ENCODE measurements around the gene TPM1.

The TPM1 gene

GRCh38 chr15:63109920-63110319 lies 67.4 kb downstream of the TPM1 start:
- ATAC-seq (replicated peaks; ENCODE audit: extremely low read depth, poor library complexity, severe bottlenecking) (no peak), DNase-seq (ENCODE audit: low spot score in 2 of 2) (no peak)
- Mint-ChIP-seq H3K9me3 (no peaks in the 10 kb centered on the region), H3K27ac (ENCODE audit: low read depth) (no peak overlapping the region), H3K27me3 (peaks cover 36% of the 10 kb centered on the region), H3K4me3 (no peak overlapping the region), H3K36me3 (ENCODE audit: insufficient read depth) (no peaks in the 10 kb centered on the region), H3K4me1 (no peaks in the 10 kb centered on the region)

DNA sequence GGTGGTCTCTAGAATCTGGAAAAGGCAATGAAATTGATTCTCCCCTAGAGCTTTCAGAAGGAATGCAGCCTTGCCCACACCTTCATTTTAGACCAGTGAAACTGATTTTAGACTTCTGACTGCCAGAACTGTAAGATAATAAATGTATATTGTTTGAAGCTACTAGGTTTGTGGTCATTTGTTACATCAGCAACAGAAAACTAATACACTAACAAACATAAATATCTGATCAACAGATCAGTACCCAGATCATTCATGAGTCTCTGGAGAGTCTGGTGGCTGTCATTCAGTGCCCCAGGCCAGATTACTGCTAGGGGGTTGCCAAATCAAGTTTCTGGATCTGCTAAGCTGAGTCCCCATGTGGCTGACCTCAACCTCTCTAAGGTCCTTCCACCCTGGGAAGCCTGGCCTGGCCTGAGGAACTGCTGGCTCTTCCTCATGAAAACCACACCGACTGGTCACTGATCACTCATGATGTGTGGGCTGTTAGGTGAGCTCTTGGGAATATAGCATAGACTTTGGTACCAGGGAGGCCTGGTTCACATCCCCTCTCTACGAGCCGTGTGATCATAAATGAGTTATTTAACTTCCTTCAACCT lies 68.0 kb downstream of the TPM1 start:
- Mint-ChIP-seq H3K36me3 (ENCODE audit: insufficient read depth) (no peaks in the 10 kb centered on the region), H3K4me1 (no peaks in the 10 kb centered on the region), H3K4me3 (no peak overlapping the region), H3K9me3 (no peaks in the 10 kb centered on the region), H3K27me3 (peaks cover 30% of the 10 kb centered on the region), H3K27ac (ENCODE audit: low read depth) (no peak overlapping the region)
- DNase-seq (ENCODE audit: low spot score in 2 of 2) (no peak), ATAC-seq (replicated peaks; ENCODE audit: extremely low read depth, poor library complexity, severe bottlenecking) (no peak)

GRCh38 chr15:63111481-63111880 lies 68.9 kb downstream of the TPM1 start:
- ATAC-seq (replicated peaks; ENCODE audit: extremely low read depth, poor library complexity, severe bottlenecking) (no peak), DNase-seq (ENCODE audit: low spot score in 2 of 2) (no peak)
- Mint-ChIP-seq H3K36me3 (ENCODE audit: insufficient read depth) (no peaks in the 10 kb centered on the region), H3K27me3 (peaks cover 20% of the 10 kb centered on the region), H3K4me1 (no peaks in the 10 kb centered on the region), H3K9me3 (no peaks in the 10 kb centered on the region), H3K27ac (ENCODE audit: low read depth) (no peak overlapping the region), H3K4me3 (no peak overlapping the region)

GRCh38 chr15:63112871-63113270 lies 70.3 kb downstream of the TPM1 start:
- Mint-ChIP-seq H3K4me1 (no peaks in the 10 kb centered on the region), H3K9me3 (no peaks in the 10 kb centered on the region), H3K27me3 (peaks cover 13% of the 10 kb centered on the region), H3K4me3 (no peak overlapping the region), H3K36me3 (ENCODE audit: insufficient read depth) (no peaks in the 10 kb centered on the region), H3K27ac (ENCODE audit: low read depth) (no peak overlapping the region)
- ATAC-seq (replicated peaks; ENCODE audit: extremely low read depth, poor library complexity, severe bottlenecking) (no peak), DNase-seq (ENCODE audit: low spot score in 2 of 2) (no peak)

DNA sequence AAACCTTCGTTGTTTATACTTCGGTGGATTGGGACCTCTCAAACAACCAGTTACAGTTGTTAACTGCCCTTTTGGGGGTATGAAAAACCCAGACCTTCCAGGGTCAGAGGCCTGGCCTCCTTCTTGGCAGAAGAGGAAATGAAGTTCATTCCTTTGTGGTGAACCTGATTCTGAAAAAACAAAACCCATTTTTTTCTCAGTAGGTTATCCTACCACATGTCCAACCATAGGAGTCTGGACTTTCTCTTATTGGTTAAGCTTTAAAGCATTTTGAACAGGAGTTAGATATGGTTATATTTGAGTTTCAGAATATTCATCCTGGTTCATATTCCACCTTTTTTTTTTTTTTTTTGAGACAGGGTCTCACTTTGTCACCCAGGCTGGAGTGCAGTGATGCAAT lies 71.9 kb downstream of the TPM1 start:
- H3K4me1 Mint-ChIP-seq = no peaks in the 10 kb centered on the region
- no peaks in the 10 kb centered on the region for H3K36me3 Mint-ChIP-seq (ENCODE audit: insufficient read depth)
- no peak overlapping the region for H3K27ac Mint-ChIP-seq (ENCODE audit: low read depth)
- no peak for ATAC-seq (replicated peaks; ENCODE audit: extremely low read depth, poor library complexity, severe bottlenecking)
- peaks cover under 1% of the 10 kb centered on the region for H3K27me3 Mint-ChIP-seq
- no peak overlapping the region for H3K4me3 Mint-ChIP-seq
- DNase-seq (ENCODE audit: low spot score in 2 of 2) = no peak
- no peaks in the 10 kb centered on the region for H3K9me3 Mint-ChIP-seq

Measured in central memory CD8-positive, alpha-beta T cell (primary cell).